Activated T-cell treated with anti-CD3 and anti-CD28 coated beads, Interleukin-2, amount 50 U/mL, for 1 hour (primary cell): ENCODE data around the gene LAMP2.
"Not testable (repeated sequence)": the region's sequence is repeated elsewhere in the genome, so short reads cannot be mapped to it uniquely, and the experiment has no call there.

Source experiments
- DNase-seq: peaks from one replicate; pipeline ENCODE4 v3.0.0-alpha.2; 2020

Gene LAMP2

DNA sequence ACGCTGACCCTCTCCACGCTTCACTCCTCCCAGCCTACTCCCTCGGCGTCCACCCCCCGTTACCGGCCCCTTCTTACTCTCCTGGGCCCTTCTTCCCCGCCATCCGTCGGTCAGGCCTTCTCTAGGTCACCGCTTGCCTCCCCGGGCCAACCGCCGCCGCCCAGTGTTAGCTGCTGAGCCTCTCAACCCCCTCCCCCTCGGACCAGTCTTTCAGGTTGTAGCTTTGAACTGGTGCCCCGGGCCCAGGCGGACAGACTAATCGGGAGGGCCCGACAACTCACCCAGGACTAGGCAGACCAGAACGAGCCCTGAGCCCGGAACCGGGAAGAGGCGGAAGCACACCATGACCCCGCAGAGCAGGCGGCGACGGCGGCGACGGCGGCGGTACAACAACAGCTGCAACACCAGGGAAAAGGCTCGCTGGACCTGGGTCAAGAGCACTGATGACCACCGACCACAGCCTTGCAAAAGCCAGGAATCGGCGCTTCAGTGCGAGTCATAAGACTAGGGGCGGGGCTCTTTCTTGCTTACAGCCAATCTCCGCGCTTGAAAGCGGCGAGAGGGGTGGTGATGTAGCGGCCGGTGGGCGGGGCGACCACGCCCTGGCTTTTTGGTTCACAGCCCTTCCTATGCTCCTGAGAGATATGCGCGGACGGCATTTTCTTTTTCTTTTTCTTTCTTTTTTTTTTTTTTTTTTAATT lies at the start of gene LAMP2:
Gene LAMP2 (minus strand): TSS at position 472 of the 701 bp plus-strand sequence. CDS start 127 bp downstream, at position 345.
- peak; percentile 81 for DNase-seq

DNA sequence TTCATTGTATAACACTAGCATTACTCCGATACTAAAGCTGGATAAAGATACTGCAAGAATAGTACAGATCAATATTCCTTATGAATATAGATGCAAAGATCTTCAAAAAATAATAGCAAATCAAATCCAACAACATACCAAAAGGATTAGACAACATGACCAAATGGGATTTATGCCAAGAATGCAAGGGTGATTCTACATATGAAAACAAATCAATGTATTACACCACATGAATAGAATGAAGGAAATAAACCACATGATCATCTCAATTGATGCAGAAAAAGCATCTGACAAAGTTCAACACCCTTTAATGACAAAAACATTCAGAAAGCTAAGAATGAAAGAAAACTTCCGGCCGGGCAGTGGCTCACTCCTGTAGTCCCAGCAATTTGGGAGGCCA lies 48.8 kb upstream of the LAMP2 start:
- no peak for DNase-seq

DNA sequence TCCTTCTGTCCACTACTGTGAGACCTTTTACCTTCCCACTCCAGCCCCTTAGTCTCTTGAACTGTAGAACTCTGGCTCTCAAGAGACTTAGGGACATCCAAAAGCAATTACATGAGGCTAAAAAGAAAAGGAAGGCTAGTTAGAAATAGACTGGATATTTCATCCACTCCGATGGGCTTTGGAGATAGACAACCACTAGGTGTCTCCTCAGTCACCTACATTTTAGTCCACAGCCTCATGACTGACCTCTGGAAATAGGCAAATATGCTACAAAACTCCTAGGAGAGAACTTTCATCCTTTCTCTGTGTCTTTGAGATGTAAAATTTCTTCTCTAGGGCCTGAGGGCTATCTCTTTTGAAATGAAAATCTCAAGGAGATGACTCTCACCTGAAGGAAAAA lies 45.1 kb upstream of the LAMP2 start:
- DNase-seq: no peak

DNA sequence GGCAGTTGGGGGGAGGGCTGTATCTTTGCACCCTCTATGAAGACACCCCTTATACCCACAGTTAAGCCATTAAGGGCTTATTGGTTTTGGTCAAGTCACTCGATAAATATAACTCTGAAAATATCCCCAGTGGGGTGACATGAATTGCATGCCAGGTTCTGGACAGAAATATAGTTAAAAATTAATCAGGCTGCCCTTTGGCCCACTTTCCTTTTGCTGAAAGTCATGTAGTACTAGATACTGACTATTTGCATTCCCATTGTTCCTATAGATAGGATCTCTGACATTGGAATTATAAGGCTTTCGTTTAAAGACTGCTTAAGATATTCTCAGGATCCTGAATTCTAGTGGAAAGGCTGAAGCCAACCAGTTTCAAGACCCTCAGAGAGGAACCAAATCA lies 43.5 kb upstream of the LAMP2 start:
- DNase-seq: no peak

DNA sequence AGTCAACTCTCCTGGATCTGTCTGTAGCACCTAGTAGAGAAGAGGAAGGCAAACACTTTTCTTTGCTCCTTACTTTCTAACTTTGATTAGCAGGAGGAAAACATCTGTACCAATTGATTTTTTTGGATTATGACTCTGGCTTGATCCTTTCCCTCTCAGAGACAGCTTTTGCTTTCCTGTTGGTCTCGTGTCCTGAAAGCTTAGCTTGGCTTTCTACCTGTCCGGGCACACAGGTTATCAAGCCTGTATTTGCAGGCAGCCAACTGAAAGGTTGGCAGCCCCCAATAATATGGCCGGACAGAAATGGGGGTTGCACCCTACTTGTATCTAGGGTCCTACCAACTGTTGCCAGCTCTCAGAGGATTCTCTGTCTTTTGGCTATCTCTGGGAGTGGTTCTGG lies 43.1 kb upstream of the LAMP2 start:
- no peak for DNase-seq

DNA sequence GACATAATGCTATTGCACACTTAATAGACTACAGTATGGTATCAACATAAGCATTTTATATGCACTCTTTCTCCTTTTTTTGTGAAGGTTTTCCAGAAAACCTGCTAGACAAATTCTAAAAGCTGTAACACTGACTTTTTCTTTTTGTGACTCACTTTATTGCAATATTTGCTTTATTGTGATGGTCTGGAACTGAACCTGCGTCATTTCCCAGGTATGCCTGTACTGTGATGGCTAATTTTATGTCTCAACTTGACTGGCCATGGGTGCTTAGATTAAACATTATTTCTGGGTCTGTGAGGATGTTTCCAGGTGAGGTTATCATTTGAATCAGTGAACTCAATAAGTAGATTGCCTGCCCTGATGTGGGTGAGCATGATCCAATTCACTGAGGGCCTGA lies 35.5 kb upstream of the LAMP2 start:
- DNase-seq: no peak

DNA sequence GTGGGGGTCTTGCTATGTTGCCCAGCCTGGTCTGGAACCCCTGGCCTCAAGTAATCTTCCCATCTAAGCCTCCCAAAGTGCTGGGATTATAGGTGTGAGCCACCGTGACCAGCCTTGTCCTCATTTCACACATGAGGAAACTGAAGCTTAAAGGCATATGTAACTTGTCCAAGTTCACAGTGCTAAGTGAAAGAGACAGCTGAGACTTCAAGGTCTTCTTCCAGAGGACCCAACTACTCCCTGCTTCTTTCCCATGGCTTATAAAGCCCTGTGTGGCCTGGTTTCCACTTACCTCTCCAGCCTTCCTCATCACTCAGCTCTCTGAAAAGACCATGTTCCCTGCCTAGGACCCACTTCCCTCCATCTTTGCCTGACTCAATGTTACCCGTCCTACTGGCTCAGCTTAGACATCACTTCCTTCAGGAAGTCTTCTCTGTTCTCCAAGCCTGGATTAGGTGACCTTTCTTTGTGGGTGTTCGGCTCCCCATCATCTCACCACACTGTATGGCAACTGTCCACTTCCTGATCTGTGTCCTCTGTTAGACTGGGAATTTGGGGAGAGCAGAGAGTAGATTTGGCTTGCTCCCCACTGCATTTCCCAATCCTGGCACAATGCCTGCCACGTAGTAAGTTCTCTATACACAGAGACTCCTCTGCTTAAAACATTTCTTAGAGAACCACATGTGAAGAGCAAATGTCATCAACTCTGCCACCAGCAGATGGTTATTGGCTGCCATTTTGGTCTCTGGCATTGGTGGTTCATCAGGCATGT lies 30.4 kb upstream of the LAMP2 start:
- DNase-seq: no peak

DNA sequence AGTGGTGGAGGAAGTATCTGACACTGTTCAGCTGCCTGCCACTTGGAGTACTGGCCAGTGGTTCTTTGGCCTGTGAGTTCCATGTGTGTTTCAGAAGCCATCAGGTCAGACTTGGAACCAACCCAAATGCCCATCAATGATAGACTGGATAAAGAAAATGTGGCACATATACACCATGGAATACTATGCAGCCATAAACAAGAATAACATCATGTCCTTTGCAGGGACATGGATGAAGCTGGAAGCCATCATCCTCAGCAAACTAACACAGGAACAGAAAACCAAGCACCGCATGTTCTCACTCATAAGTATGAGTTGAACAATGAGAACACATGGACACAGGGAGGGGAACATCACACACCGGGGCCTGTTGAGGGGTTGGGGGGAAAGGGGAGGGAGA lies 21.0 kb upstream of the LAMP2 start:
- DNase-seq: not testable (repeated sequence)

DNA sequence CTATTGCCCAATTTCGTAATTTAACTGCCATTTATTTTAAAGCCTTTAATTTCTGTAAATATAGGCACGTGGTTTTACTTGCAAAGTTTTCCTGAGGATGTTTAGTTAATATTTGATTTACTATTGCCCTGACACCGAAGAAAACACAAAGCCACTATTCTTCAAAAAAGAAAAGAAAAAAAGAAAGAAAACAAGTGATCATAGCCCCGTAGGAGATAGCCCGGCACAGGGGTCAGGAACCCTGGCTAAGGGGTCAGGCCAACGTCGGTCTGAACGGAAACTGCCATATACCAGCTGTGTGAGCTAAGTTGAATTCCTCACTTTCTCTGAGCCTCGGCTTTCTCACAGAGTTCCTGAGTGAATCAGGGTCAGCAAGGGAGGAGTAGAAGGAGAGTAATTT lies 17.7 kb upstream of the LAMP2 start:
- no peak for DNase-seq

DNA sequence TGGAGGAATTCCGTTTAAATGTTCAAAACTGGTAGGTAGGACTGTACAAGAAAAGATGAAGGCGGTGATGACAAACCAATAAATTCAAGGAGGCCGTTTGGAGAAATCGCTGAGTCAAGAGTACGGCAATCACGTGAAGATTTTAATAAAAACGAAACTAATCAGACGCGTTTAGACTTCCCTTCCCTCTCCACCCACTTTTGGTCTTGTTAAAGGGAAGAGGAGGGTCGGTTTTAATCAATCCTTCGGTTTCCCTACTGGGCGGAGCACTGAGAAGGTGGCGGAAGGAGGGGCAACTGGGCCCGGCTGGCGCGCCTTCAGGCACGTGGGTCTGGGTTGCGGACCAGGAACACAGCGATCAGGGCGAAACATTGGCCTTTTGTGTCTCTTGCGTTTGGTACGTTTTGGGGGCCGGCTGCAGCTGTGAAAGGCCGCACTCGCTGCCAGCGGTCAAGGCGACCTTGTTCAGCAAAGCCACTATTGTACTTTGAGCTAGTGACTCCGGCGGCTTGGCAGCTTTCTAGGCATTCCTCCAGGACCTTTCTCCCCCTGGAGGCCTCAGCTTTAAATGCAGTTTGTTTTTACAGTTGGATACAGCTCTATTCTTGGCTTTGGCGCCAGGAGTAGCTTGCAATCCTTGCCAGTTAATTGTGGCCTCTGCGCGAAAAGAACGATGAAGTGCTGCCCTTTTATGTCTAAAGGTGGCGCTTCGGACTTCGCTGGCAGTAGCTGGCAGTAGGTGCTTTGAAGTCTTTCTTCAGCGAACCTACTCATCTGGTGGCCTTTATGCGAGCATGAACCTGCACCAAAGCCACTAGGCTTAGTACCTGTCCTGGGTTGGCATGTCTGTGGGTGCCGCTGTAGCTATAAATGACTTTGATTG lies 16.8 kb upstream of the LAMP2 start:
- DNase-seq: peak; percentile 63

DNA sequence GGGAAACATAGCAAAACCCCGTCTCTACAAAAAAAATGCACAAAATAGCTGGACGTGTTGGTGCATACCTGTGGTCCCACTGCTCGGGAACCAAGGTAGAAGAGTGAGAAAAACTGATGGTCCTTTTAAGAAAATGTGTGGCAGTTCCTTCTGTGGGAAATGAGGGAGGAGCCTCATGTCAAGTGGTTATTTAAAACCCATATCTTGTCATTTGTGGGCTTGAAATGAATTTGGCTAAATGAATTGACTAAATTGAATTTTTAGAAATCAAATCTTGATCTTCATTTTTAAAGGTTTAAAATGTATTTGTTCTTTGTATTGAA lies 16.2 kb upstream of the LAMP2 start:
- no peak for DNase-seq

DNA sequence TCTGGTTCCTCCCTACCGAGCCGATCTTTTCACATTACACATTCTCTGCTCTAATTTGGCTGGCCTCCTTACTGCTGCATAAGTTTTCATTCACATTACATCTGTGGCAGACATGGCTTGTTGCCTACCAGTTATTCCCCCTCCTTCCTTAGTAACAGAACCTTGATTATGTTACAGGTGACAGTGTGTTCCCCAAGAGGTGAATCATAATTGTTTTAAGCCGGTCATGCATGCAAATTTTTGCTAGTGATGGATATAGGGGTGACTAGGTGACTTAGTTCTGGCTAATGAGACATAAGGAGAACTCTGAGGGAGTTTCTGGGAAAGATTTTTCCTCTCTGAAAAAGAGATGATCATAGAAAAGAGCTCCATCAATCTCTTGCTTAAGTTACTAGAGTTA lies 8.4 kb upstream of the LAMP2 start:
- DNase-seq: no peak

DNA sequence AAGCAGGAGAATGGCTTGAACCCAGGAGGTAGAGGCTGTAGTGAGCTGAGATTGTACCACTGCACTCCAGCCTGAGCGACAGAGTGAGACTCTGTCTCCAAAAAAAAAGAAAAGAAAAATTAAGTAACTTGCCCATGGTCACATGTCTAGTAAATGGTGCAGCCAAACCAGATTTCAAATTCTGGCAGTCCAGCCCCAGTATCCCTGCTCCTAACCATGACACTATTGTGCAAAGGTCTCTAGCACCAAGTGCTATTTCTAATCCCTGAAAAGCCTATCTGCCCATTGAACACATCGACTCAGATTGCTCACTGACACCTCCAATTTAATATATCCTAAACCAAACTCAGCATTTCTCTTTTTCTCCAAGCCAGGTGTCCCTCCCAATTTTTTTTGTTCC lies 7.6 kb upstream of the LAMP2 start:
- no peak for DNase-seq

DNA sequence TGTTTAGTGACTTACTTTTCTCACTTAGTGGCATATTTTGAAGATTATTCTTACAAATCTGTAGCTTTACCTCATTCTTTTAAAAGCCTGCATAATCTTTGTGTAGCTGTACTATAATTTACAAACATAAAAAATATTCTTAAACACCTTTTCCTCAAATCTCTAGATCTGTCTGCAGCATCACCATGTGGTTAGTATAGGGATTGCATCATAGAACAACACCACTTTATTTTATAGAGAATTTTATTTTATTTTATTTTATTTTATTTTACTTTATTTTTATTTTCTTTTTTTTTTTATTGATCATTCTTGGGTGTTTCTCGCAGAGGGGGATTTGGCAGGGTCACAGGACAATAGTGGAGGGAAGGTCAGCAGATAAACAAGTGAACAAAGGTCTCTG lies 6.4 kb upstream of the LAMP2 start:
- not testable (repeated sequence) for DNase-seq

DNA sequence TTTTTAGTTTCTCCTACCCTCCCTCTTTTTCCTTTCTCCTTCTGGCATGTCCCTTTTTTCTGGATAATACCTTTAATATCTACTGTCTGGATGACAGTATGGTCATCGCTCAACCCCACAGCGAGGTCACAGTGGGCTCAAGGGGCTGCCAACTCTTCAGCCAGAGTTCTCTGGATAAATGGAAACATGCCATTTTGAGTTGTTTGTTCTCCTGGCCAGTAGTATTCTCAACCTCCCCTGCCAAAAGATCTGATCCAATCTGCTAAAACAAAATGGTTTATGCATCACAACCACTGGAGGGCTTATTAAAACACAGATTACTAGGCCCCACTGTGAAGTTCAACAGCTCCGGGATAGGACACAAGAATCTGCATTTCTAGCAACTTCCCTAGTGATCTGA lies 5.0 kb upstream of the LAMP2 start:
- no peak for DNase-seq

DNA sequence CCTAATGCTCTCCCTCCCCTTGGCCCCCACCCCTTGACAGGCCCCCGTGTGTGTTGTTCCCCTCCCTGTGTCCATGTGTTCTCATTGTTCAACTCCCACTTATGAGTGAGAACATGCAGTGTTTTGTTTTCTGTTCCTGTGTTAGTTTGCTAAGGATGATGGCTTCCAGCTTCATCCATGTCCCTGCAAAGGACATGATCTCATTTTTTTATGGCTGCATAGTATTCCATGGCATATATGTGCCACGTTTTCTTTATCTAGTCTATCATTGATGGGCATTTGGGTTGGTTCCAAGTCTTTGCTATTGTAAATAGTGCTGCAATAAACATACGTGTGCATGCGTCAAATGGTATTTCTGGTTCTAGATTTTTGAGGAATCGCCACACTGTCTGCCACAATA lies 561 bp upstream of the LAMP2 start:
- not testable (repeated sequence) for DNase-seq

DNA sequence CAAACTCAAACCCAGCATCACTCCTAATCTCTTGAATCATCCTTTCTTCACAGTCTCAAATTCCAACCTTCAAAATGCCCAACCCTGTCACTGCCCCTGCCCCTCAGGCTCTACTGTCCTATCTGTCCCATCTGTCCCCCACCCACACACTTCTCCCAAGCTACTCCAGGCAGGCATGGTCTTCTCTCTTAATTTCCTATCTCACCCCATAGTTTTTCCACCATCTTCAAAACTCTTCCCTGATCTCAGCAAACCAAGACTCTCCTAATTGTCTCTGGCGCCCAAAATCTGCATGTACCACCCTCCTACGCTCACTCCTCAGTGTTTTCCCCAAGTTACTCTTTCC lies 644 bp downstream of the LAMP2 start:
- no peak for DNase-seq

DNA sequence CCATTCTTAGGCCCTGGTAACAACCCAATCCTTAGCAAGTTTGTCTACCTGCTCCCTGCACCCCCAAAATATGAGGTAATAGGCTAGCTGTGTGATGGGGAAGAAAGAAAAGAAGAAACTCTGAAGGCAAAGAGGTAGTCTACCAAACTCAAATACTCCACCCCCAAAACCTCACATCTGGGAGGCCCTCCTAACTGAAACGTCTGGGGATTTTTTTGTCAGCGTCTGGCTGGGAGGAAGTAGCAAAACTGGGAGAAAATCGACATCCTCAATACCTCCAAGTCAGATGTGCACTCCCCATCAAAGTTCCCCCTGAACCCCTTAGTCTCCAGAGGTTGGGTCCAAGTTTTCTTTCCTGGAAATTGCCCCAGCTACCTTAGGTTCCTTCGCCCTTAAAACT lies 1.0 kb downstream of the LAMP2 start:
- DNase-seq: no peak

DNA sequence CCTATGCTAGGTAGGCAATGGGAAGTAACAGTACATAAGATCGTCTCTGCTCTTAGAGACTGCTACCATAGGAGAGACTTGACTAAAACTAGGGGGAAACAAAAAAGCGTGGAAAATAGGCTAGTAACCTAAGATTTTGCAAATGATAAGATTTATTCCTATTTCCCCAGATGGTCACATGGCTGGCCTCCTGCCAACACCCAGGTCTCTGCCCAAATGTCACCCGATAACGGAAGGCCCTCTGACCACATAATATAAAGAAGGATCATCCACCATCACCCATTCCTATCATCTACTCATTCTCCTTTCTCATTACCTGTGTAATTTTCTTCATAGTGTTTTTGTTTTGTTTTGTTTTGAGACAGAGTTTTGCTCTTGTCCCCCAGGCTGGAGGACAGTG lies 4.7 kb downstream of the LAMP2 start:
- DNase-seq: no peak

DNA sequence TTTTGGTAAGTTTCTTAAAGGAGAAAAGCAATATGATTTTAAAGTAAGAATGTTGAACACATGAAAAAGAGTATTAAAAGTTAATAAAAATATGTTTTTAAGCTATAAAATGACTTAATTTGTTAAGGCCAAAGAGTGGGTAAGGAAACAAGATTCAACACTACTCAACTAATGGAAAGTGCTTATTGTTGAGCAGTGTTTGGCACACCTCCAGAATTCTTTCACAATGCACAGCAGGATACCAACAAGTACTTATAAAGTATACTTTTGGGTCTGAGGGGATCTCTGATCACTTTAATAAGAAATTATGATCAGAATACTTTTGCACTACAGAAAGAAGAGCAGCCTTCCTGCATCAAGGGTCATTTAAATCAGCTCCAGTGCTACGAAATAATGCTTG lies 5.9 kb downstream of the LAMP2 start:
- DNase-seq: no peak

DNA sequence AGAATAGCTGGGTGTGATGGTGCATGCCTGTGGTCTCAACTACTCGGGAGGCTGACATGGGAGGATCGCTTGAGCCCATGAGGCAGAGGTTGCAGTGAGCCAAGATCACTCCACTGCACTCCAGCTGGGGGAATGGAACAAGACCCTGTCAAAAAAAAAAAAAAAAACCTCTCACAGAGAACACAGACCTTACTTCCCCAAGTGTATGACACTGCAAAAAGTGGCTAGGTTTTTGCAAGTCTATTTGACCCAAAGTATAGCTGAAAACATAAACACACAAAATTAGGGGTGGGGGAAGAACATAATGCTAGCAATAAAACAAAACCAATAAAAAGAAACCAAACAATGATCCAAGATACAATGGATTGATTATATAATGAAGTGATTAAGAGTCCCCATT lies 6.7 kb downstream of the LAMP2 start:
- no peak for DNase-seq

DNA sequence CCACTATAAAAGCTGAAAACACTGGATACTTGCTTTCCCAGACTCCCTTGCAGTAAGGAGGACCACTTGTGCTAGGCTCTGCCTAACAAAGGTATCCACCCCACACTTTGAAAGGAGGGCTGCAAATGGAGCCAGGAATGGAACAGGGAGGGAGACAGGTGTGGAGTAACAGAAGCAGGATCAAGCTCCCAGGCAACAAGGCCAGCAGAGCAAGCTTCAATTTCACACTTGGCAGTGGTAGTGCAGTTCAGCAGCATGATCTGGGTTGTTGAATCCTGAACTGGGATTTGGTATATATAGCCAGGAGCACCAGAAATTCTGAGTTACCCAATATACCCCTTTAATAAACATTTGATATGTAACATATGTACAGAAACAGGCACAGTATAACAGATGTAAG lies 9.8 kb downstream of the LAMP2 start:
- DNase-seq: no peak

DNA sequence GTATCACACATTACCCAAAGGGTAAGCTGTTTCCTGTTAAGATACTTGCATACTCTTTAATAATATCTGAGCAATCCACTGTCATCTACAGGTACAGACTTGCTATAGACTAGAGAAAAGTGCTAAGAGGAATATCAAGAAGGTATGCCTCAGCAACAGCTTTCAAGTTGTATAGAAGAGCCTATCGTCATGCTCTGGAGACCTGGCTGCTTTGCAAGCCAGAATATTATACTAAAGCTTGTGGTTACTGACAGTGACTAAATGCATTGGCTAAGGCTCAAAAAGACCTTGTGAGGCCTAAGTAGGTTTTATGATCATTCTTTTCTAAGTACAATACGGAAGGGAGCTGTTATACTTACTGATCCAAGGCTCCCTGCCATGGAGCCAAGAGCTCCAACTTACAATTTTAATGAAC lies 11.3 kb downstream of the LAMP2 start:
- no peak for DNase-seq

DNA sequence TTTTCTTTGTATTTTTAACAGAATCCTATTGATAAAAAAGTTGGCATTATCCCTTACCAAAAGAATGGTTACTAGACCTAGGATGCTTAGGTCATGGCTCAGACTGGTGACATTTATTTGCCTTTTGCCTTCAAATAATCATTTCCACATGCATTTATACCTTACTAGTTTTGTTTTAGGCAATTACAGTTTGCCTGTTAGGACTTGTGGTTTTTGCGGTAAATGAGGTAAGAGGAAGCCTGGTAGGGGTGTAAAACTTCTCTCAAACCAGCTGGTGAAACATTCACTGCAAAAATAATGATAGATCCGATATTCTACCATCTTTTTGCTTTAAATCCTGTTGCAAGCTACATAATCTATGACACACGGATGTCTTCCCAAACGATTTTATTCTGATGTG lies 12.1 kb downstream of the LAMP2 start:
- no peak for DNase-seq
